Effector CD8-positive, alpha-beta T cell (primary cell): ENCODE results near the gene BOLA2B.

Experiments used
- DNase-seq: peaks from one replicate; lab custom pipeline; 2025; lab: John Stamatoyannopoulos, UW

BOLA2B gene

DNA sequence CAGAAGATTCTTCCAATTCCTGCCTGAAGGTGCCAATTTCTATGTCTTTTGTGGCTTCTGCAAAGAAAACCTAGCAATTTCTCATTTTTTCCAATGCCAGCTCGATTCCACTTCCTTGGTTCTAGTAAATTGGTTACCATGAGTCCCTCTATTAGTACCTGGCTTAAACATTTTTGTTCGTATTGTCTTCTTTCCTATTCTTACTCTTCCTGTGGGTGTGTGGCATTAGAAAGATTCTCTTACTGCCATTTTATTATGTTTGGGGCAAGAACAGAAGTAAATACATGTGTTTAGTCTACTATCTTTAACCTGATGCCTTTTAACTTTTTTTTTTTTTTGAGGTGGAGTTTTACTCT is 50.1 kb downstream of the BOLA2B start:
- DNase-seq: no peak
